KMS-11 (cell line): ENCODE results near the gene ANXA8.

Experiments
- H2AFZ ChIP-seq: fragments of 200-600 bp; sonication (generic); 2 replicates; pipeline ENCODE4 v1.6.1; 2016; ENCODE audit warnings: antibody characterized with exemption, mixed run types, low read depth
- H3K27ac ChIP-seq: fragments of 200-600 bp; sonication (generic); 2 replicates; pipeline ENCODE4 v1.6.1; 2016; ENCODE audit warnings: mild to moderate bottlenecking, mixed run types
- H3K27me3 ChIP-seq: fragments of 200-600 bp; sonication (generic); 2 replicates; pipeline ENCODE4 v1.6.1; 2017; ENCODE audit warnings: mild to moderate bottlenecking, low read depth, mixed run types, moderate library complexity; ENCODE audit not compliant: insufficient read depth
- H3K36me3 ChIP-seq: fragments of 200-600 bp; sonication (generic); 2 replicates; pipeline ENCODE4 v1.6.1; 2017; ENCODE audit warnings: mild to moderate bottlenecking, mixed run types; ENCODE audit not compliant: insufficient read depth
- H3K4me1 ChIP-seq: fragments of 200-600 bp; sonication (generic); 2 replicates; pipeline ENCODE4 v1.6.1; 2016; ENCODE audit warnings: mild to moderate bottlenecking, low read depth, mixed run types; ENCODE audit not compliant: poor library complexity, severe bottlenecking
- H3K4me2 ChIP-seq: fragments of 200-600 bp; sonication (generic); 2 replicates; pipeline ENCODE4 v1.7.0; 2016; ENCODE audit warnings: mild to moderate bottlenecking, mixed run types
- H3K4me3 ChIP-seq: fragments of 200-600 bp; sonication (generic); IDR thresholded peaks from 2 replicates; pipeline ENCODE4 v1.6.1; 2017; ENCODE audit warnings: low read depth, low read length, mixed read lengths; ENCODE audit not compliant: insufficient read depth
- H3K79me2 ChIP-seq: fragments of 200-600 bp; sonication (generic); 2 replicates; pipeline ENCODE4 v1.6.1; 2016; ENCODE audit warnings: low read depth, mixed run types; ENCODE audit not compliant: insufficient read depth
- H3K9ac ChIP-seq: fragments of 200-600 bp; sonication (generic); 2 replicates; pipeline ENCODE4 v1.6.1; 2016; ENCODE audit warnings: mild to moderate bottlenecking, mixed run types
- H4K20me1 ChIP-seq: fragments of 200-600 bp; sonication (generic); 2 replicates; pipeline ENCODE4 v1.6.1; 2016; ENCODE audit warnings: mild to moderate bottlenecking, mixed run types; ENCODE audit not compliant: insufficient read depth
- TF ChIP-seq, protein P1 (sequence below): fragments of 200-600 bp; sonication (generic); conservative IDR thresholded peaks from 2 replicates; pipeline ENCODE4 v1.6.1; 2017; ENCODE audit warnings: low read depth, mild to moderate bottlenecking, antibody characterized with exemption, low read length, moderate library complexity, mixed read lengths

ANXA8 gene

DNA sequence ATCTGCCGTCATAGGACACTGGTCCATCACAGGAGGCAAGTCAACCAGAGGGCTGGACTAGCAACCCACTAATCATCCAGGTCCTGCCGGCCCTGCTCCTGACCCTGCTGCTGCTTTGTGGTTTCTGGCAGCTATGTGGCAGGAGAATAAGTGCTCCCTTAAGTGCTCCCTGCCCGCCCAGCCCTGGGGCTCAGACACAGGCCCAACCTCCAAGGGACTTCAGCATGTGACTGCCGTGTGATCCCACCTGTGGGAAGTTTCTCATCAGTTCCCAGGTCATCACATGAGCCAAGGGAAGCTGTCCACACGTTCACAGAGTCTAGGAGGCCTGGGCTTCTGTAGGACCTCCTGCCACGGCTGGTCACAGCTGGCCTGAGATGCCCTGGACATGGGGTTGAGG lies 65.6 kb downstream of the ANXA8 start:
- Histone ChIP-seq H3K27ac (no peak overlapping the region), H3K9ac (no peak overlapping the region)

More for the DNA sequence above, 65.6 kb downstream of the ANXA8 start:
- Histone ChIP-seq H2AFZ (no peak overlapping the region), H4K20me1 (no peaks in the 10 kb centered on the region), H3K4me1 (no peaks in the 10 kb centered on the region), H3K36me3 (no peaks in the 10 kb centered on the region), H3K4me2 (no peak overlapping the region), H3K79me2 (no peaks in the 10 kb centered on the region), H3K4me3 (no peak overlapping the region), H3K27me3 (no peaks in the 10 kb centered on the region)
- TF ChIP-seq, protein P1, sequence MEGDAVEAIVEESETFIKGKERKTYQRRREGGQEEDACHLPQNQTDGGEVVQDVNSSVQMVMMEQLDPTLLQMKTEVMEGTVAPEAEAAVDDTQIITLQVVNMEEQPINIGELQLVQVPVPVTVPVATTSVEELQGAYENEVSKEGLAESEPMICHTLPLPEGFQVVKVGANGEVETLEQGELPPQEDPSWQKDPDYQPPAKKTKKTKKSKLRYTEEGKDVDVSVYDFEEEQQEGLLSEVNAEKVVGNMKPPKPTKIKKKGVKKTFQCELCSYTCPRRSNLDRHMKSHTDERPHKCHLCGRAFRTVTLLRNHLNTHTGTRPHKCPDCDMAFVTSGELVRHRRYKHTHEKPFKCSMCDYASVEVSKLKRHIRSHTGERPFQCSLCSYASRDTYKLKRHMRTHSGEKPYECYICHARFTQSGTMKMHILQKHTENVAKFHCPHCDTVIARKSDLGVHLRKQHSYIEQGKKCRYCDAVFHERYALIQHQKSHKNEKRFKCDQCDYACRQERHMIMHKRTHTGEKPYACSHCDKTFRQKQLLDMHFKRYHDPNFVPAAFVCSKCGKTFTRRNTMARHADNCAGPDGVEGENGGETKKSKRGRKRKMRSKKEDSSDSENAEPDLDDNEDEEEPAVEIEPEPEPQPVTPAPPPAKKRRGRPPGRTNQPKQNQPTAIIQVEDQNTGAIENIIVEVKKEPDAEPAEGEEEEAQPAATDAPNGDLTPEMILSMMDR = no peak
